ENCODE measurements around the gene RSPH10B2.
"Not testable (repeated sequence)": the region's sequence is repeated elsewhere in the genome, so short reads cannot be mapped to it uniquely, and the experiment has no call there.

Gene RSPH10B2

DNA sequence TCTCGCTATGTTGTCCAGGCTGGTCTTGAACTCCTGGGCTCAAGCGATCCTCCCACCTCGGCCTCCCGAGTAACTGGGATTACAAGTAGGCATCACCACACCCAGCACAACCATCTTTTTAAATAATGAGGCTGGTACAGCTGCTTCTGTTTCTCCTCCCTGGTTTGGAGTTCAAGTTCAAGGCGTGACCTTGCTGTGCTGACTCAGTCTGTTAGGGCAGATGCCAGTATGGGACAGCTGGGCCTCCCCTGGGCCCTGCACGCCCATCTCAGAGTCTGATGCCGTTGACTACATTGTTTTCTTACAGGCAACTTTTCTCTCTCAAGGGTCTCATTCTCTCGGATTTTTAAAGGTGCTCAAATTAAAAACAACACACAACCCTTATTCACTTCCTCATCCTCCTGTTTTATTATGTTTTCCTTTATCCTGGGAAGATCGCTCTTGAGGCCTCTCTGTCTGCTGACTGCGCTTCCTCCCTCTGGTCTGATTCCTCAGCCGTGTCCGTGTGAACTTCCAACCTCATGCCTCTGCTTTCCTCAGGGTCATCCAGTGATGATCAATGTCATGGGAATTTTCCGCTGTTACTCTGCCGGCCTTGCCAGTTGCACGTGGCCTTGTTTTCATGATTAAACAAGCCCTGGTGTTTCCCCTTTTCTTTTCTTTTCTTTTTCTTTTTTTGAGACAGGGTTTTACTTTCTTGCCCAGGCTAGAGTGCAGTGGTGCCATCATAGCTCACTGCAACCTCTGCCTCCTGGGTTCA is 38.4 kb downstream of the RSPH10B2 start:
- not testable (repeated sequence) for DNase-seq

DNA sequence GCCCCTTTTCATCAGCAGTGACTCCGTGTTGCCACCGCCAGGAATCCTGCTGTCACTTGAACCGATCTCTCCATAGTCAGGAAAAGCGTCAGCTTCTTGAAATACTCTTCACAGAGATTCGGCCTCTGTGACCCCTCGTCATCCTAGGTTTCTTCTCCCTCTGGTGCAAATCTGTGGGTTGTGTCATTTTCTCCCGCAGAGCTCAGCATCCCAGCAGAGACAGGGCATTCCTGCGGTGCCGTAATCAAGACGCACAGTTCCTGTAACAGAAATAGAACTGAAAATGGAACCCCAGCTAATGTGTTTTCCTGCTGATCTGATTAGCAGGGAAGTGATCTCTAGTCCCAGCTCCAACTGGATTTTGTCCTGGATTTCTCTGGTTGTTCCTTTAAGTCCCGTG is 40.4 kb downstream of the RSPH10B2 start:
- DNase-seq: not testable (repeated sequence)

DNA sequence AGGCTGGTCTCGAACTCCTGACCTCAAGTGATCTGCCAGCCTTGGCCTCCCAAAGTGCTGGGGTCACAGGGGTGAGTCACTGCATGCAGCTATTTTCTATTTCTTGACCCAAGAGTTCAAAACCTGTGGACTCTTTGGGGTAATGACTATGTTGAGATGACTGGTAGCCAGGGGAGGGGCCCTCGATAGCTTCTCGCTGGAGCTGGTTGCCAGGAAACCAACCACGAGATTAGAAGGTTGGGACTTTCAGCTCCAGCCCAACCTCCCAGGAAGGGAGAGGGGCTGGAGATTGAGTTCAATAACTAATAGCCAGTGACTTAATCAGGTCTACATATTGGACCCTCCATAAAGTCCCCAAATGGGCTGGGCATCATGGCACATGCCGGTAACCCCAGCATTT is 43.3 kb downstream of the RSPH10B2 start:
- DNase-seq: not testable (repeated sequence)

DNA sequence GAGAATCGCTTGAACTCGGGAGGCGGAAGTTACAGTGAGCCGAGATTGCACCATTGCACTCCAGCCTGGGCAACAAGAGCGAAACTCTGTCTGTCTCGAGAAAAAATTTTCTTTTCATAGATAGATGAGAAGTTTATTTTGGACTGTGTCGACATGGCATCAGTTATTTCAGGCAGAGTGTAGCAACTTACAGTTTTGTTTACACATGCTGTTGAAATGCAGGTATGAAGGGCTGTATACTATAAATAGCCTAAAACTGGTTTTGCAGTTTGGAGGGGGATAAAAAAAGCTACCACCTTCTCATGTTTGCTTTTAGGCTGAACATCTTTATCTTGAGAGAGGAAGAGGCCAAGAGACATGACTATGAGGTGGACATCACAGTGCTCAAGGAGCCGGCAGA is 44.1 kb downstream of the RSPH10B2 start:
- DNase-seq: not testable (repeated sequence)

DNA sequence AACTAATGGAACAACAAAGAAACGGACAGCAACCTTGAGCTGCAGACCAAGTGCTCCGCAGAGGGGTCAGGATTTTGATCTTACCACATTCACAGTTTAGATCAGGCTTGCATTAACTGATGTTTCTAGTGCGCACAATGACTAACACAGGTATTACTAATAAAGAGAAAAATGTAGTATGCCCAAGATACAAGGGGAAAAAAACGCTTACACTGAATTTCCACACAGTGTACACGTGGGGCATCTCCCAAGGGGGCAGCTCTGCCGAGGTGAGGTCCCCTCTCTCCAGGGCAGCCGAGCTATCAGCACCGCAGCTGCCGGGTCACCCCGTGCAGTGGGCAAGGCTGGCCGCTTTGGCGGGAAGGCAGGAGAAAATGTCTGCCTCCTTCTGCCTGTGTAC is 46.0 kb downstream of the RSPH10B2 start:
- DNase-seq: not testable (repeated sequence)

DNA sequence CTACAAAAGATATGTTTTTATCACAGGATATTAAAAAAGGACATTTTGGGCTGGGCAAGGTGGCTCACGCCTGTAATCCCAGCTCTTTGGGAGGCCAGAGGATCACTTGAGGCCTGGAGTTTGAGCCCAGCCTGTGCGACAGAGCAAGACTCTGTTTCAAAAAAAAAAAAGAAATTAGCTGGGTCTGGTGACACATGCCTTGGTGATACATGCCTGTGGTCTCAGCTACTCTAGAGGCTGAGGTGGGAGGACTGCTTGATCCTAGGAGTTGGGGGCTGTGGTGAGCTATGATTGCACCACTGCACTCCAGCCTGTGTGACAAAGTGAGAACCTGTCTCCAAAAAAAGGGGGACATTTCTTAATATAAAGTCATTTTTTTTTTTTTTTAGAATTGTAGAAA is 46.4 kb downstream of the RSPH10B2 start:
- DNase-seq: not testable (repeated sequence)

DNA sequence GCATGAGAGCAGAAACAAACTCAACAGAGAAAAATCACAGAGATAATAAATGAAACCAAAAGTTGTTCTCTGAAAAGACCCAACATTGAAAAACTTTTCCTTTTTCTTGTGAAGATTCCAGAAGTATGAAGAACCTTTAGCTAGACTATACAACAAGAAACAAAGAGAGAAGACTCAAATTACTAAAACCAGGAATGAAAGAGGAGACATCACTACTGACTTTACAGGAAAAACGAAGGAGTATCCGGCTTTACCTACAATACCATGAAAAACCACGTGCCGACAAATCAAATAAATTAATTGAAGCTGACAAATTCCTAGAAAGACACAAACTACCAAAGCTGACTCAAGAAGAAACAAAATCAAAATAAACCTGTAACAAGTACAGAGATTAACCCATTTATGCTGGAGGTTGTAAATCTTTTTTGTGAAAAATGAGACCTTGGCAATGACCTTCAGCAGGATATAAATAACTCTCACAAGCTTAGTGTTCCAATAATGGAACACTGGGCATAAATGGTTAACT is 53.6 kb downstream of the RSPH10B2 start:
- DNase-seq: not testable (repeated sequence)

DNA sequence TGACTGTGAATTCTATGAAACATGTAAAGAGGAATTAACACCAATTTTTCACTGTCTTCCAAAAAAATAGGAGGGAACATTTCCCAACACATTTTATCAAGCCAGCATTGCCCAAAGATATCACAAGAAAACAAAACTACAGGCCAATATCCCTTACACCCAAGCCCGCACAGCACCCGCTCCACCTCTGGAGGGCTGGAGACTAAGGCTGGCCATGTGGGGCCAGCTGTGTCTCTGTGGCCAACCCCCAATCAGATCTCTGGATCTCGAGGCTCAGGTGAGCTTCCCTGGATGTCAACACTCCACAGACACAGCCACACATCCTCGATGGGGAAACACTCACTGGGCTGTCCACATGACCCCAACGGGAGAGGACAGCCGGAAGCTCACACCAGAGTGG is 54.1 kb downstream of the RSPH10B2 start:
- not testable (repeated sequence) for DNase-seq

DNA sequence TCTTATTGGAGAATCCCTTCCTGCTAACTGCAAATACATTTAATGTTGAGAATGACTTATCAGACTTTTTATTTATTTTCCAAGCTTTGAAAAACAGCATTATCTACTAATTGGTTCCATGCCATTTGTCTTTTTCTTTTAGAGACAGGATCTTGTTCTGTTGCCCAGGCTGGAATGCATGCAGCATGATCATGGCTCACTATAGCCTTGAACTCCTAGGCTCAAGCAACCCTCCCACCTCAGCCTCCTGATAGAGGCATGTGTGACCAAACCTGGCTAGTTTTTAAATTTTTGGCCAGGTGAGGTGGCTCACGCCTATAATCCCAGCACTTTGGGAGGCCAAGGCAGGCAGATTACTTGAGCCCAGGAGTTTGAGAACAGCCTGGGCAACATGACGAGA is 59.1 kb downstream of the RSPH10B2 start:
- not testable (repeated sequence) for DNase-seq

DNA sequence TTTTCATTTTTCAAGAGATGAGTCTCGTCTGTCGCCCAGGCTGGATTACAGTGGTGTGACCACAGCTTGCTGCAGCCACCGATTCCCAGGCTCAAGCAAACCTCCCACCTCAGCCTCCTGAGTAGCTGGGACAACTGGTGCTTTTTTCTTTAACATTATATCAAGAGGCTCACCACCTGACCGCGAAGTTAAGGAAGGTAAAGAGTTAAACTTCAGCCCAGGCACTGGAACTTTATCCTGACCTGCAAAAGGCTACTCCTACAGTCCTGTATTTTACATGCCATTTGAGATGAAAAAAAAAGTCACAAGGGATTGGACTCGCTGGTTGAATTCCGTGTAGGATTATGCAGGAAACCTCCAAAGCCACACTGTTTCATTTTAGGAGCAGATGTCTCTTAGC is 61.6 kb downstream of the RSPH10B2 start:
- DNase-seq: not testable (repeated sequence)

DNA sequence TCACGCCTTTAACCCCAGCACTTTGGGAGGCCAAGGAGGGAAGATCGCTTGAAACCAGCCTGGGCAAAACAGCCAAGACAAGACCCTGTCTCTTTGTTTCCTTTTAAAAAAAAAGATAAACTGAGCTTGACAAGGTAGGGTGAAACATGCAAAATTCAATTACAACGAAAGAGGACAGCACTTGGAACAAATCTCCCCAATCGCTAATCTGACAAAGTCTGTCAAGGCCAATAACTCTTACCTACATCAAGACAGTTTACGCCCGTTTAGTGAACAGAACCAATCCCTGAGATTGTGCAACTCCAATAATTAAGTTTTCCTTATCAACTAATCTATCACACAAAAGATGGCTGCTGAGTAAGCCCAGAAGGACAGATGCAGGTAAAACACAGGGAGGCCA is 67.7 kb downstream of the RSPH10B2 start:
- DNase-seq: not testable (repeated sequence)

DNA sequence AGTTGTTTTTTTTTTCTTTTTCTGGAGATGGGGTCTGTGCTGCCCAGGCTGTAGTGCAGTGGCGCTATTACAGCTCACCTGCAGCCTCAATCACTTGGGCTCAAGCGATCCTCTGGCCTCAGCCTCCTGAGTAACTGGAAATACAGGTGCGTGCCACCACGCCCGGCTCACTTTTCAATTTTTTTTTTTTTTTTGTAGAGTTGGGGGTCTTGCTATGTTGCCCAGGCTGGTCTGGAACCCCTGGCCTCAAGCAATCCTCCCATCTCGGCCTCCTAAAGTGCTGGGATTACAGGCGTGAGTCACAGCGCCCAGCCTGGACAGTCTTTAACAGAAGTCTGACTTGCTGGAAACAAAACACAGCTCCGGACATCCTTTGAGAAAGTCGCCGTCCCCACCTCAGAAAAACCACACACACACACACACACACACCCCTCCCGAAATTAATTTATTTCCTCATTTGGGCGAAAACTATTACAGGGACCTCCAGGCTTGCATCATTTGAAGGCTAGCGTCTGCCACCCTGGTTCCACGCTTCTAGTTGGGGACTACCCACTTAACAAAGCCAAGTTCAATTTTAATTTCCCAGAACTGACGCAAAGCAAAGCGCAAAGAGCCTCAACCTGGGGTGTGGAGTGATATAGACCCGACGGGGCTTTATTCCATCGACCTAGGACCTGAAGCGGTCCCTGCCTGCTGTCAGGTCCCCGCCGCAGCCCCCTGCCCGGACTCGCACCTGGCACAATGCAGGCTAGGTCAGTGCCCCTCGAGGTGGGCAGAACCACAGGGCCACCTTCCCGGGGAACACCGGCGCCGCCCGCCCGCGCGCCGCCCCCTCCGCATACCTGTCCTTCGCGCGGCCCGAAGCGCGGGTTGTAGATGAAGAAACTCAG is 71.6 kb downstream of the RSPH10B2 start:
- DNase-seq: not testable (repeated sequence)

DNA sequence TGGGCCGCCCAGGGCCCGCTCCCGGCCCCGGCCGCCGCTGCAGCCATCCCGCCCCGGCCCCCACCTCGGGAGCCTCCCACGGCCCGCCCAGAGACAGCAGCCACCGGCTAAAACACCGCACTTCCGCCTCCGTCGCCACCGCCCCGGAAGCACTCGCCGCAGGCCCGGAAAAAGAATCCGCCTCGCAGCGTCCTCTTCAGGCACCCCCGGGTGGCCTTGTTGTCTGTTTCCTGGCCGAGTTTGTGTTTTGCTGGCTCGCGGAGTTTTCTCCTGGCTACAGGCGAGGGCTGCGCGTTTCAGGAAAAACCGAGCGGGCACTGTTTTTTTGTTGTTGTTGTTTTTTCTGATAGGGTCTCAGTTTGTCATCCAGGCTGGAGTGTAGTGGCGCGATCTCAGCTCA is 72.2 kb downstream of the RSPH10B2 start, which contains the start of gene CCZ1B:
TSS of gene CCZ1B (minus strand) at position 125 of the 400 bp plus-strand sequence. CDS start at position 47, 78 bp downstream.
- peak; percentile 62 to 86 for DNase-seq

DNA sequence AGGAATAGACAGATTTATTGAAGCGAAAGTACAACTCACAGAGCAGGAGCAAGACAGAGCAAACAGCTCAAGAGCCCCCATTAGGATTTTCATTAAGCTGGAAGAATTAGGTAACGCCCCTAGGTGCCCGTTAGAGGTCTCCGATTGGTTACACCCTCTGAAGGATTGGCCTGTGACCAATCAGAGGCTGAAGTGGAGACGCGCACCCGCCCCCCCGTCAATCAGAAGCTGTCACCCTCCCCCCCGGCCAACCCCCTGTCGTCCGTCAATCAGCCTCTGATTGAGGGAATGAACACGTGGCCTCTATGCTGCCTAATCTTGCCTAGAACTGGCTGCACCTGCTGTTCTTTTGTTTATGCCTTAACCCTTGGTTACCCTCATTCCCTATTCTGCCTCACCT is 73.3 kb downstream of the RSPH10B2 start:
- peak in 1 of 2 experiments; percentile 8 for DNase-seq

DNA sequence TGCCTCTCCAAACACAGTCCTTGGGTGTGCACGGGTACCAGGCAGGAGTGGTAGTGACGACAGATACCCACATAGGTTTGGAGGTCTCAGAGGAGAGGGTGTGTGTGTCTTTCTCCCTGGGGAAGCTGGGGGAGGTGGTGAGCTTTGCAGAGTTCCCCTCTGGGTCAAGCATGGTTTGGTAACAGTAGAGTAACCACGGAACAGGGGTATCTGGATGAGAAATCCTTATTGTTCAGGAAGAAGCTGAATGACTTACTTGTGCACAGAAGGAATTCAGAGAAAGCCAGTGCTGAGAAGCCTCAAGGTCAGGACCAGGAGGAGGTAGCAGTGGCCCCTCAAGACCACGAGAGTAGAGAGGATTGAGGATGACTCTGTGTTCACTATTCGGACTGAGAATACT is 75.7 kb downstream of the RSPH10B2 start:
- DNase-seq: not testable (repeated sequence)

DNA sequence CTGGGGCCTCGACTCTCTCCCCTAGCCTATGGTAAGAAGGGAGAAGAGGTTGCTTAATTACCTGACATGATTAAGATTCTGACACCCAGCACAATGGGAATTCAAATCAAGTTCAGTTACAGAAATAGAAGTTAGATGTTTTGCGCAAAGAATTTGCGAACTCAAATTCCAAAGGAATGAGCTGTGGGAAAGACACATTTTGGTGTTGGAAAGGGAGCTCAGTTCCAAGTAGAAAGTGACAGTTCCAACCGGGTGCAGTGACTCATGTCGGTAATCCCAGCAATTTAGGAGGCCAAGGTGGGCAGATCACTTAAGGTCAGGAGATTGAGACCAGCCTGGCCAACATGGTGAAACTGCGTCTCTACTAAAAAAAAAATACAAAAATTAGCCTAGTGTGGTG is 76.1 kb downstream of the RSPH10B2 start:
- not testable (repeated sequence) for DNase-seq

DNA sequence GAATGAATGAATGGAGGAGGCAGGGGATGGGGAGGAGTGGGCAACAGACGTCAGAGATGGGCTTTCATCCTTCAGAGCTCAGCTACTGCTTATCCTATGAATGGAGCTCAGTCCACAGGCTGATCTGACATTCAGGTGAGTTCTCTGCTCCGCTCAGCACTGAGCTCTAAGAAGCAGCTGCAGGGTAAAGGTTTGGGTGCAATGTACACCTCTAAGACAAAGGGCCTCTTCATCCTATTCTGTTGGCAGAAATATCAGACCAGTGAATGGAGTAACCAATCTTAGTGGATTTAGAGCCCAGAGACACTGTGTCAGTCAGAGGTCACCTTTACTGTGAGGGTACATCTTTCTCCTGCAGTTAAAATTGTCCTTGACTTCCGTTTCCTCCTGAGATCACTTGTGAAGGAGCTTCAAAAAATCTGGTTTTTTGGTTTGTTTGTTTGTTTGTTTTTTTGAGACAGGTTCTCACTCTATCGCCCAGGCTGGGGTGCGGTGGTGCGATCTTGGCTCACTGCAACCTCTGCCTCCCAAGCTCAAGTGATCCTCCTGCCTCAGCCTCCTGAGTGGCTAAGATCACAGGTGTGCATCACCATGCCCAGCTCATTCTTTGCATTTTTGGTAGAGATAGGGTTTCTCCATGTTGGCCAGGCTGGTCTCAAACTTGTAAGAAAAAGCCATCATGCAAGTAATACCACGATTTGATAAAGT is 77.3 kb downstream of the RSPH10B2 start:
- no peak for DNase-seq

DNA sequence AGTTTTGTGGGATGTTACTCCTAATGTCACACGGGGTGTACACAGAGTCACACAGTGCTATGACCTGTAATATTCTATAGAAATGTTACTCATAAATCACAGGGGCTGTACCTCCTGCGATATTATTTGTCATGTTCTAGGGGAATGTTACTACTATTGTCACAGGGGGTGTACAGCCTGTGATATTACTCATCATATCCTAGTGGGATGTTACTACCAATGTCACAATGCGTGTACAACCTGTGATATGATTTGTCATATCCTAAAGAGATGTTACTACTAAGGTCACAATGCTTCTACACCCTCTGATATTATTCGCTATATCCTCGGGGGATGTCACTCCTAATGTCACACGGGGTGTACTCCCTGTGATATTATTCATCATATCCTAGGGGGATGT is 79.7 kb downstream of the RSPH10B2 start:
- DNase-seq: no peak

DNA sequence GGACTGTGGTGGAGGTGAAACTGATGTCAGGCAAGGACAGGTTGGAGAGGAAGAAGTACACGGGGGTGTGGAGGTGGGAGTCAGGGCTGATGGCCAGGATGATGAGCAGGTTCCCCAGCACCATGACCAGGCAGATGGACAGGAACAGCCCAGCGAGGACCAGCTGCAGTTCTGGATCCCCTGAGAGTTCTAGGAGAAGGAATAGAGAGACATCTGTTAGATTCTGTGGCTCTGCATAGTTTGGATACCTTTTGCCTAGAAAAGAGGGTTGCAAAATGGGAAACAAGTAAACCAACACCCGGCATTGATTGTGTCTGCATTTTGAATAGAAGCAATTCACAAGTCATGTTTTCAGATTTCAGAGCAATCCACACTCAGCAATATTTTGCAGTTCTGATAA is 81.6 kb downstream of the RSPH10B2 start:
- DNase-seq: not testable (repeated sequence)

DNA sequence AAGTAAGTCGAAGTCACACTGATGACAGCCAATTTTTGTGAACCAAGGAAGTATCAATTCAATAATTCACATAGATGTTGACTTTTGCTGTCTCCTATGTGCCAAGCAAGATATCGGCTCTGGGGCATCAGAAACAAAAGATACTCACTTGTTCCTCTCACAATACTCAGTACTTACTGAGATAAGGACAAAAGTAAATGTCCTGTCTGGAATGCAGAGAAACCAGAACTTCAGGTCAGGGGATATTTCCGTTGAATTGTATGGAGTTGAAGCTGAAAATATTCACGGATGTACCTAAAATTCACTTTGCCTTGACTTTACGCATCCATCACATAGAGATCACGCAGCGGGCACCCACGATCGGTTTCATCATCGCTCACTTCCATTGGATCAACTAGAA is 83.2 kb downstream of the RSPH10B2 start:
- not testable (repeated sequence) for DNase-seq

DNA sequence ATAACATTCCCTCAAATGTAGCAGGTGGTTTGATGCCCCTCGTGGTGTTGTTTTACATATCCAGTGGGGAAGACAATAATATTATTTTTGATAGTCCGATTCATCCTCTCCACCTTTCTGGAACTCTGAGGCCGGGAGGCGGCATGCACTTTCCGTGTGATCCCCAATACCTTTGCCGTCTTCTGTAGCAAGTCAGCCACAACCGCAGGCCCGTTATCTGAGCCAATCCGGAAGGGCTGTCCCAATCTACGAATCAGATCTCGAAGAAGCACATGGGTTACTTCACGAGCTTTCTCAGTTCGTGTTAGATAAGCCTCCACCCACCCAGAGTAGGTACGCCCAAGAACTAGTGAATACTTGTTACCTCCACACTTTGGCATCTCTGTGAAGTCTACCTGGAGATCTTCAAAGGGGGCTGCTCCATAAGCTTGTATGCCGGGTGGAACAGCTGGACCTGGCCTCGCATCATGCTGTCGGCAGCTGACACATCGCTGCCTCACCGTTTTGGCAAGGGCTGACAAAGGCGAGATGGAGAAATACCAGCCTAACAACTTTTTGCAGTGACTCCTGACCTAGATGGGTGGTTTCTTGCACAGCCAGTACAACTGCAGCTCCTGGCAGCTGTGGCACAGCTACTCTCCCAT is 88.5 kb downstream of the RSPH10B2 start:
- DNase-seq: not testable (repeated sequence)

DNA sequence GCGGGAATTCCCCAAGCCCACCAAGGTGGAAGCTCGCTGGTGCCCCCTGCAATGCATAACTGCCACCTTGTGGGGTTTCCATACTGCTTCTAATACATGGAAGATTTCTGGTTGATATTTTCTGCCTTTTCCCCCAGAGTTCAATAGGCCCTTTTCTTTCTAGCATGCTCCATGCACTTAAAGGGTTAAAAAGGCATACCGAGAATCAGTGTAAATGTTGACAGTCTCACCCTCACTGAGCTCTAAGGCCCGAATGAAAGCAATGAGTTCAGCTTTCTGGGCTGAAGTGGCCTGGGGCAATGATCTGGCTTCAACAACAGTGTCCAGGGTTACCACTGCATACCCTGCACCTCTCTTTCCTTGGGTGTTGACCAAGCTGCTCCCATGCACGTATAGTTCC is 89.2 kb downstream of the RSPH10B2 start:
- DNase-seq: not testable (repeated sequence)

Data from NCI-H446 (cell line).